HCT116 (cell line): ENCODE results near the gene ZAP70.

ENCODE experiments used
- CTCF ChIP-seq, 3 experiments: fragments of 200-600 bp in 1 of 3; sonication (generic) in 1 of 3; IDR thresholded peaks in 2 of 3; conservative IDR thresholded peaks in 1 of 3; 2 replicates each; pipeline ENCODE4 v1.5.1; 2012 to 2017; ENCODE audit warnings: low read depth in 2 of 3, low read length in 2 of 3, antibody characterized with exemption in 1 of 3, borderline replicate concordance in 1 of 3, control low read depth in 1 of 3, mild to moderate bottlenecking in 1 of 3, mixed read lengths in 1 of 3, mixed run types in 1 of 3, moderate library complexity in 1 of 3; ENCODE audit not compliant: insufficient read depth in 1 of 3
- EGR1 ChIP-seq: IDR thresholded peaks from 2 replicates; pipeline ENCODE4 v1.6.1; 2012; ENCODE audit warnings: low read depth
- EZH2 ChIP-seq: fragments of 200-600 bp; sonication (generic); IDR thresholded peaks from 2 replicates; pipeline ENCODE4 v1.6.1; 2017; ENCODE audit warnings: antibody characterized with exemption, mixed run types
- EZH2phosphoT487 ChIP-seq: fragments of 200-600 bp; IDR thresholded peaks from 2 replicates; pipeline ENCODE4 v1.6.1; 2018; ENCODE audit warnings: antibody characterized with exemption, borderline replicate concordance
- FOSL1 ChIP-seq: IDR thresholded peaks from 2 replicates; pipeline ENCODE4 v1.6.1; 2012; ENCODE audit warnings: low read depth
- MAX ChIP-seq: IDR thresholded peaks from 2 replicates; pipeline ENCODE4 v1.6.1; 2012
- POLR2AphosphoS5 ChIP-seq: IDR thresholded peaks from 2 replicates; pipeline ENCODE4 v1.6.1; 2011; ENCODE audit warnings: mild to moderate bottlenecking, low read depth, low read length, moderate library complexity
- REST ChIP-seq: IDR thresholded peaks from 2 replicates; pipeline ENCODE4 v1.6.1; 2012; ENCODE audit warnings: low read depth
- SIN3A ChIP-seq: IDR thresholded peaks from 2 replicates; pipeline ENCODE4 v1.6.1; 2012; ENCODE audit warnings: low read depth
- ZNF274 ChIP-seq: fragments of 200-500 bp; sonication (Bioruptor generic); IDR thresholded peaks from 2 replicates; pipeline ENCODE4 v1.6.1; 2014; ENCODE audit warnings: mild to moderate bottlenecking, low read depth, low read length, inconsistent platforms

GRCh38 chr2:97731274-97732020 lies 18.1 kb downstream of the ZAP70 start:
- TF ChIP-seq ZNF274 (no peak), EZH2 (no peak), CTCF (IDR thresholded peaks at IDR 0.05 in 2 of 3, conservative IDR thresholded peaks at IDR 0.05 in 1 of 3; ENCODE audit: borderline replicate concordance in 1 of 3, insufficient read depth in 1 of 3, low read depth in 2 of 3, low read length in 2 of 3) (no peak), SIN3A (no peak), POLR2AphosphoS5 (no peak), FOSL1 (no peak), REST (no peak), EGR1 (no peak), EZH2phosphoT487 (no peak), MAX (no peak)
